ENCODE results near the gene EIF4G3. TPM values are rescaled to one million over a fixed set of nuclear protein-coding genes. Genes with fewer than 3 reads are reported as not detected.
"Not testable (repeated sequence)": the region's sequence is repeated elsewhere in the genome, so short reads cannot be mapped to it uniquely, and the experiment has no call there.

The EIF4G3 gene
- total RNA-seq, 4 donors from 2014 or later, result 24.4 to 57.0 (median 27.9) TPM

- H3K4me3 ChIP-seq (ENCODE audit: low read depth, poor library complexity, severe bottlenecking), result no peak overlapping the region
- intact Hi-C loops (cut with DNase I; ENCODE audit: low total_unique reads), result no loop called here
- 78 to 83% methylated on average over 1 of the region's 1 CpG for WGBS, 2 donors
- TF ChIP-seq CTCF (IDR thresholded peaks at IDR 0.05), result no peak
- no peak for TF ChIP-seq POLR2A (IDR thresholded peaks at IDR 0.05)
- DNase-seq (ENCODE audit: low spot score in 2 of 2), result no peak
Observed at GRCh38 chr1:21141030-21141429, 35.7 kb downstream of the EIF4G3 start.

- WGBS, 2 donors, result 26 to 37% methylated on average over 2 of the region's 2 CpGs
- DNase-seq (ENCODE audit: low spot score in 2 of 2), result no peak
- TF ChIP-seq CTCF (IDR thresholded peaks at IDR 0.05), result no peak
- no peak for TF ChIP-seq POLR2A (IDR thresholded peaks at IDR 0.05)
Observed at GRCh38 chr1:21139601-21140000, 37.1 kb downstream of the EIF4G3 start.

GRCh38 chr1:21136344-21136743 is 40.4 kb downstream of the EIF4G3 start:
- H3K4me3 ChIP-seq (ENCODE audit: low read depth, poor library complexity, severe bottlenecking); DNase-seq (ENCODE audit: low spot score in 2 of 2); intact Hi-C loops (cut with DNase I; ENCODE audit: low total_unique reads): not testable (repeated sequence)
- WGBS, 2 donors, result 96 to 98% methylated on average over 5 of the region's 5 CpGs

More at GRCh38 chr1:21139601-21140000, 37.1 kb downstream of the EIF4G3 start:
- intact Hi-C loops (cut with DNase I; ENCODE audit: low total_unique reads), result no loop called here
- no peak overlapping the region for H3K4me3 ChIP-seq (ENCODE audit: low read depth, poor library complexity, severe bottlenecking)

- no peak for DNase-seq (ENCODE audit: low spot score in 2 of 2)
- no peak overlapping the region for H3K4me3 ChIP-seq (ENCODE audit: low read depth, poor library complexity, severe bottlenecking)
- TF ChIP-seq POLR2A (IDR thresholded peaks at IDR 0.05) (no peak), CTCF (IDR thresholded peaks at IDR 0.05) (no peak)
- WGBS, 2 donors, result 89 to 95% methylated on average over 1 of the region's 1 CpG
- intact Hi-C loops (cut with DNase I; ENCODE audit: low total_unique reads), result no loop called here
Observed at GRCh38 chr1:21131200-21131599, 45.5 kb downstream of the EIF4G3 start.

- WGBS, 2 donors, result 37 to 47% methylated on average over 2 of the region's 2 CpGs
- H3K4me3 ChIP-seq (ENCODE audit: low read depth, poor library complexity, severe bottlenecking), result no peak overlapping the region
- no peak for TF ChIP-seq POLR2A (IDR thresholded peaks at IDR 0.05)
- DNase-seq (ENCODE audit: low spot score in 2 of 2), result no peak
- intact Hi-C loops (cut with DNase I; ENCODE audit: low total_unique reads), result no loop called here
Observed at GRCh38 chr1:21129407-21129806, 47.3 kb downstream of the EIF4G3 start.

GRCh38 chr1:21126324-21126723 is 50.4 kb downstream of the EIF4G3 start:
- no peak for DNase-seq (ENCODE audit: low spot score in 2 of 2)
- H3K4me3 ChIP-seq (ENCODE audit: low read depth, poor library complexity, severe bottlenecking), result no peak overlapping the region
- TF ChIP-seq CTCF (IDR thresholded peaks at IDR 0.05), result no peak
- TF ChIP-seq POLR2A (IDR thresholded peaks at IDR 0.05), result no peak
- 81 to 85% methylated on average over 4 of the region's 4 CpGs for WGBS, 2 donors
- intact Hi-C loops (cut with DNase I; ENCODE audit: low total_unique reads), result no loop called here

GRCh38 chr1:21124846-21125245 is 51.9 kb downstream of the EIF4G3 start:
- H3K4me3 ChIP-seq (ENCODE audit: low read depth, poor library complexity, severe bottlenecking), result no peak overlapping the region
- 81 to 89% methylated on average over 1 of the region's 1 CpG for WGBS, 2 donors
- DNase-seq (ENCODE audit: low spot score in 2 of 2), result no peak
- intact Hi-C loops (cut with DNase I; ENCODE audit: low total_unique reads), result no loop called here
- no peak for TF ChIP-seq POLR2A (IDR thresholded peaks at IDR 0.05)
- TF ChIP-seq CTCF (IDR thresholded peaks at IDR 0.05), result no peak

Data from lower leg skin (tissue), 4 donors.